HG03520 (cell line): Measurements from ENCODE around the gene MAP3K12.
"Not testable (repeated sequence)": the region's sequence is repeated elsewhere in the genome, so short reads cannot be mapped to it uniquely, and the experiment has no call there.

ENCODE experiments used
- ATAC-seq: cut with Tn5 transposase; IDR thresholded peaks from one replicate; pipeline ENCODE4 v1.9.1; 2021; ENCODE audit warnings: mild to moderate bottlenecking, moderate library complexity; ENCODE audit not compliant: unreplicated experiment

Gene MAP3K12

GRCh38 chr12:53499266-53500141 is at the start of gene MAP3K12:
MAP3K12 (minus strand) TSS chr12:53499458; CDS start chr12:53487391, 12,067 bp downstream.
- ATAC-seq: no peak

GRCh38 chr12:53548354-53548753 is 49.1 kb upstream of the MAP3K12 start:
- not testable (repeated sequence) for ATAC-seq

GRCh38 chr12:53543539-53543938 is 44.3 kb upstream of the MAP3K12 start:
- ATAC-seq: no peak

DNA sequence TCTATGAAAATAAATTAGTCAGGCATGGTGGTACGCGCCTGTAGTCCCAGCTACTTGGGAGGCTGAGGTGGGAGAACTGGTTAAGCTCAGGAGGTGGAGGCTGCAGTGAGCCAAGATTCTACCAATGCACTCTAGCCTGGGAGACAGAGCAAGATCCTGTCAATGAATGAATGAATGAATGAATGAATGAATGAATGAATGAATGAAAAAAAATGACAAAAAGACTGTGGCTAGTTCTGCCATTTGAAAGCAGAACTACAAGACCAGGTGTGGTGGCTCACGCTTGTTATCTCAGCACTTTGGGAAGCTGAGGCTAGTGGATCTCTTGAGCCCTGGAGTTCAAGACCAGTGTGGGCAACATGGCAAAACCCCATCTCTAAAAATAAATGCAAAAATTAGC is 40.3 kb upstream of the MAP3K12 start:
- ATAC-seq: no peak

- no peak for ATAC-seq
Measured at GRCh38 chr12:53538209-53538689, 39.0 kb upstream of the MAP3K12 start.

DNA sequence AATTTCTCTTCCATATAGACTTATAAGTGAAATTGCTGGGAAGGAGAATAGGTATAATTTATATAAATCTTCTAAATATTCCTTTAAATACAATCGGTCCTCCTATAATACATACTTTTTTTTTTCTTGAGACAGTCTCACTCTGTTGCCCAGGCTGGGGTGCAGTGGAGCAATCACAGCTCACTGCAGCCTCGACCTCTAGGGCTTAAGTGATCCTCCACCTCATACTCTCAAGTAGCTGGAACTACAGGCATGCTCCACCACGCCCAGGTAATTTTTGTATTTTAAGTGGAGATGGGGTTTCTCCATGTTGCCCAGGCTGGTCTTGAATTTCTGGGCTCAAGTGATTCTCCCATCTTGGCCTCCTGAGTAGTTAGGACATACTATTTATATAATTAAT is 37.7 kb upstream of the MAP3K12 start:
- ATAC-seq: no peak

DNA sequence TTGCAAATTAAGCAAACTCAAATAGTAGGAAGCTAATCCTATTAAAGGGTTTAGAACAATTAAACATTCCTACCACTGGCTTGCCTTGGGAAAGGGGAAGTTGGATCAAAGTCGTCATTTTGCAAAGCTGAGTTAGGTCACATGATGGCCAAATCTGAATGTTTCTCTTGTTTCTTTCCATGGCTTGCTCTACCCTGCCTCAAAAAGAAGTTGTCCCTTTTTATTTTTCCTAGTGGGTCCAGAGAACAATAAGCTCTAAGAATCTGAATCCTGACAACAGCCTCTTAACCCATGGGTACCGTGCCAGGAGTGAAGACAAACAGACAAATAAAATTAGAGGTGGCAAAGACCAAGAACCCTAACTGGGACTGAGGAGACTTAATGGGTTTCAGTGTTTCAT is 34.2 kb upstream of the MAP3K12 start:
- no peak for ATAC-seq

DNA sequence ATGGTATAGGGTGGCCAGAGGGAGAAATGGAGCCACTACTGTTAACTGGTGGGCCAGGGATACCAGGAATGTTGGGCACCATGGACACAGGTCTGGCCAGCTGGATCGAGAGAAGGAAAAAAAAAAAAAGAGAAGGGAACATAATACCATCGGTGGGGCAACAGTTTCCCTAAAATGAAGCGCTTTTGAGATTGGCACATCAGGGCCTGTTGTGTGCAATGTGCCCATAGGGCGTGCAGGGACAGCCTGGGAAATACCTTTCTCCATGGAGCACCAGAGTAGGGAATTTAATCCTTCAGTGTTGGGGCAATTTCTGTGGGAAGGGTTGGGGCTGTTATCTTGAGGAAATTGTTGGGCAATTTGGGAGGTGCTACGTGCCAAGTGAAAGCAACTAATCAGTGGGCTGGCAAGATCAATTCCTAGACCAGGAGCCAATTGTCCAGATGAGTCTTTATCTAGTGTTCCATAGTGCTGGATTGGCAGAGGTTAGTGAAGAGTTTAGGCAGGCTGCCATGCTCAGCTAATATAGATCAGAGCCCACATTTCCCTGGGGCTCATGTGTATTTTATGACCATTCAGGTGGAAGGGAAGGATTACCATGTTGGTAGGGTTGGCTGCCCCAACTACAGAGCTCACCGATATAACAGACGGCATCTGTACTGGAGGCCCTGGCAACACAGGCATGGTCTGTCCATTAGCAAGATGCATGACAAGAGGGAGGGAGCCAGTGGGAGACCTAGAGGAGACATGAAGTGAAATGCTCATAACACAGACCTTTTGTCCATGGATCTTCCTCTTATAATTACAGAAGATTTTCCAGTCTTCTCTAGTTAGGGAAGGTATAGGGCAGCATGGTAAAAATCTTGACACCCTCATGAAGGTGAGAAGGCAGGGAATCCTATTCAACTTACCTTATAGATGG is 33.5 kb upstream of the MAP3K12 start:
- ATAC-seq: no peak

- ATAC-seq: no peak
Measured at GRCh38 chr12:53532021-53532420, 32.8 kb upstream of the MAP3K12 start.

DNA sequence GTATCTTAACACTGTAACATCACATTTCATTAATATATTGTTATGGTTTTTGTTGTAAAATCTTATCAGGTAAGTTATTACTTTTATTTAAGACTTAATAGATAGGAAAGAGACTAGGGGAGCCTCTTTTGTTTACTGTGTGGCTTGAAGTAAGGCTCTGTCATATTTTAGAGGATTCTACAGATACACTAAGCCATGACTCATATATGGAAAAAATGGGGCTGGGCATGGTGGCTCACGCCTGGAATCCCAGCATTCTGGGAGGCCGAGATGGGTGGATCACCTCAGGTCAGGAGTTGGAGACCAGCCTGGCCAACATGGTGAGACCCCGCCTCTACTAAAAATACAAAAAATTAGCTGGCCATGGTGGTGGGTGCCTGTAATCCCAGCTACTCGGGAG is 31.7 kb upstream of the MAP3K12 start:
- ATAC-seq: no peak

GRCh38 chr12:53530061-53530460 is 30.8 kb upstream of the MAP3K12 start:
- ATAC-seq: no peak

- ATAC-seq: no peak
Measured at GRCh38 chr12:53524476-53524875, 25.2 kb upstream of the MAP3K12 start.

- ATAC-seq: no peak
Measured at GRCh38 chr12:53523131-53523530, 23.9 kb upstream of the MAP3K12 start.

DNA sequence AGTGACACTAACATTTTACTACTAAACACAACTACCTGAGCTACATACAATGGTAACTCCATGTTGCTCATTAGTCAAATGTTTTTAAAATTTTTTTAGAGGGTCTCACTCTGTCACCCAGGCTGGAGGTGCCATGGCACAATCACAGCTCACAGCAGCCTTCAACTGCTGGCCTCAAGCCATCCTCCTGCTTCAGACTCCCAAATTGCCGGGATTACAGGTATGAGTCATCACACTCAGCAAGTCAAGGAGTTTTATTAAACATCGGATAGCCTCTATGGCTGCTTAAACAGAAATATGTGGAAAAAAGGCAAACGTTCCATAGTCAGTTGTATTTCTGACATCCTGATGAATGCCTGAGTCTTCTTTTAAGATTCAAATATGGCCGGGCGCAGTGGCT is 19.1 kb upstream of the MAP3K12 start:
- no peak for ATAC-seq

GRCh38 chr12:53516758-53517455 is 17.6 kb upstream of the MAP3K12 start:
- no peak for ATAC-seq

DNA sequence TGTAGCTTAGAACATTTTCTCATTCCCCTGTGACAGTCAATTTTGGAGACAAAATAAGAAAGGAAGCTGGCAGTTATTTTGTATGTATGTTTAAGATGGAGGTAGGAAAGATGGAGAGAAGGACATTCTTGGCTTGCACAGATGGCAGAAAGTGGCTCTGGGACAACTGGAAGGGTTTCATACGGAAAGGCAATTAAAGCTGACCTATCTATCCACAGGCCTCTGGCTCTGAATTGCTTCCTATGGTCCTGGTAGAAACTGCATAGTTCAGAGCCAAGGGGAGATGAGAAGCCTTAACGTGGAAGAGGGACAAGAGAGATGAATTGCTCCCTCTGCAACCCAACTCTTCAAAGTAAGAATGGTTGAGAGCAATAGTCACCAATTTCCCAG is 16.0 kb upstream of the MAP3K12 start:
- no peak for ATAC-seq

GRCh38 chr12:53514628-53515290 is 15.5 kb upstream of the MAP3K12 start:
- ATAC-seq: no peak

GRCh38 chr12:53513712-53514410 is 14.6 kb upstream of the MAP3K12 start:
- ATAC-seq: no peak

DNA sequence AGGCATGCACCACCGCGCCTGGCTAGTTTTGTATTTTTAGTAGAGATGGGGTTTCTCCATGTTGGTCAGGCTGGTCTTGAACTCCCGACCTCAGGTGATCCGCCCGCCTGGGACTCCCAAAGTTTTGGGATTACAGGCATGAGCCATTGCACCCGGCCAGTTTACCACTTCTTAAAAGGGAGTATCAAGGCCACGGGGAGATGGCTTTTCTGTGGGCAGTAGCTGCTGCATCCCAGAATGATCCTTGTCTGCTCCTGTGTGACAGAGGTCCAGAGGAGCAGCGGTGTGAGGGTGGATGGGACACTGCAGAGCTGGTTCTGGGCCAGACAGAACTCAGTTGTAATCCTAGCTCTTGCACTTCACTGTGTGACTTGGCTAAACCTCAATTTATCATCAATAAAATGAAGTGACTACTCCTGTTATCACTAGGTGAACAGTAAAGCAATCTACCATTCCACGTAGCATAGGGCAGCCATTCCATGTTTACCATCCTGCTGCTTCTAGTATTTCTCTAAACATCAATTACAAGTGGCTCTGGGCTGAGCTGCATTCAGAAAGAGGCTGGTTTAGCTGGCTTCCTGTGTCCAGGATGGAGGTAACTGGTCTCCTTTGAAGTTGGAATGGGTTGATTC is 11.0 kb upstream of the MAP3K12 start:
- ATAC-seq: no peak
